Fibroblast of villous mesenchyme (primary cell): ENCODE data around the gene IFI16. TPM values are rescaled to one million over a fixed set of nuclear protein-coding genes. Genes with fewer than 3 reads are reported as not detected.
"Not testable (repeated sequence)": the region's sequence is repeated elsewhere in the genome, so short reads cannot be mapped to it uniquely, and the experiment has no call there.

Source experiments
- DNase-seq: peaks from one replicate; pipeline ENCODE4 v3.0.0-alpha.2; 2010; ENCODE audit warnings: low read depth
- H3K4me3 ChIP-seq: 2 replicates; pipeline ENCODE4 v1.5.1; 2011; ENCODE audit warnings: low read depth, mild to moderate bottlenecking, low read length
- total RNA-seq: library from RNA; depleted of rRNA; stranded (reverse); fragments of >200 nt; gene quantifications from 2 replicates; pipeline ENCODE4 v1.2.3, GENCODE V29; 2012
- TF ChIP-seq, protein P1 (sequence below): IDR thresholded peaks from 2 replicates; pipeline ENCODE4 v1.5.1; 2012; ENCODE audit warnings: low read depth, mild to moderate bottlenecking, low read length; ENCODE audit not compliant: insufficient read depth

Gene IFI16
- total RNA-seq, 1 donor = 60.5 TPM

DNA sequence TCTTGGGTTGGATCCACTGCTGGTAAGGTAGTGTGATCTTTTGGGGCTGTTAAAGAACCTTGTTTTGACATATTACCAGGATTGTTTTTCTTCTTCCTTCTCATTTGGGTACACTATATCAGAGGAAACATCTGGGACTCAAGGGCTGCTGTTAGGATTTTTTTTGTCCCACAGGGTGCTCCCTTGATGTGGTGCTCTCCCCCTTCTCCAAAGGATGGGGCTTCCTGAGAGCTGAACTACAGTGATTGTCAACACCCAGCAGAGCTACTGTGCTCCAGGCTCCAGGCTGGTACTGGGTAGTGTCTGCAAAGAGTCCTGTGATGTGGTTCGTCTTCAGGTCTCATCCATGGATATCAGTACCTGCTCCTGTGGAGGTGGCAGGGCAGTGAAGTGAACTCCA is 20.6 kb downstream of the IFI16 start:
- TF ChIP-seq, protein P1, sequence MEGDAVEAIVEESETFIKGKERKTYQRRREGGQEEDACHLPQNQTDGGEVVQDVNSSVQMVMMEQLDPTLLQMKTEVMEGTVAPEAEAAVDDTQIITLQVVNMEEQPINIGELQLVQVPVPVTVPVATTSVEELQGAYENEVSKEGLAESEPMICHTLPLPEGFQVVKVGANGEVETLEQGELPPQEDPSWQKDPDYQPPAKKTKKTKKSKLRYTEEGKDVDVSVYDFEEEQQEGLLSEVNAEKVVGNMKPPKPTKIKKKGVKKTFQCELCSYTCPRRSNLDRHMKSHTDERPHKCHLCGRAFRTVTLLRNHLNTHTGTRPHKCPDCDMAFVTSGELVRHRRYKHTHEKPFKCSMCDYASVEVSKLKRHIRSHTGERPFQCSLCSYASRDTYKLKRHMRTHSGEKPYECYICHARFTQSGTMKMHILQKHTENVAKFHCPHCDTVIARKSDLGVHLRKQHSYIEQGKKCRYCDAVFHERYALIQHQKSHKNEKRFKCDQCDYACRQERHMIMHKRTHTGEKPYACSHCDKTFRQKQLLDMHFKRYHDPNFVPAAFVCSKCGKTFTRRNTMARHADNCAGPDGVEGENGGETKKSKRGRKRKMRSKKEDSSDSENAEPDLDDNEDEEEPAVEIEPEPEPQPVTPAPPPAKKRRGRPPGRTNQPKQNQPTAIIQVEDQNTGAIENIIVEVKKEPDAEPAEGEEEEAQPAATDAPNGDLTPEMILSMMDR = no peak
- no peak for DNase-seq
- no peak overlapping the region for H3K4me3 ChIP-seq

DNA sequence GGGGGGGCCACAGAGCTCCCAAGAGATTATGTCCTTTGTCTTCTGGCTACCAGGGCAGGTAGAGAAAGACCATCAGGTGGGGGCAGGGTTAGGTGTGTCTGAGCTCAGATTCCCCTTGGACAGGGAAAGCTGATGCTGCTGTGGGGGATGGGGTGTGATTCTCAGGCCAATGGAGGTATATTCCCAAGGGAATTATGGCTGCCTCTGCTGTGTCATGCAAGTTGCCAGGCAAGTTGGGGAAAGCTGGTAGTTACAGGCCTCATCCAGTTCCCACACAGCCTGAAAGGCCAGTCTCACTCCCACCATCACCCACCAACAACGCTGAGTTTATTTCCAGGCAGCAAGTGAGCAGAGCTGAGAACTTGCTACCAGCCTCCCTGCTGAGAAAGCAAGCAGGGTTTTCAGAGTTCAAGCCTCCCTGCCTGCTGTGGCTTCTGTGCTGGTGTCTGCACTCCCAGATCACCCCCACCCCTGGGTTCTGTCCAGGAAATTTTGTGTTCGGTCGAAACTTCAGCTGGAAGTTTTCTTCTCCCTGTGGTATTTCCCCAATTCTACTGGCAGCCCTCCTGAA is 21.3 kb downstream of the IFI16 start:
- DNase-seq = no peak
- TF ChIP-seq, protein P1 = no peak
- no peak overlapping the region for H3K4me3 ChIP-seq

DNA sequence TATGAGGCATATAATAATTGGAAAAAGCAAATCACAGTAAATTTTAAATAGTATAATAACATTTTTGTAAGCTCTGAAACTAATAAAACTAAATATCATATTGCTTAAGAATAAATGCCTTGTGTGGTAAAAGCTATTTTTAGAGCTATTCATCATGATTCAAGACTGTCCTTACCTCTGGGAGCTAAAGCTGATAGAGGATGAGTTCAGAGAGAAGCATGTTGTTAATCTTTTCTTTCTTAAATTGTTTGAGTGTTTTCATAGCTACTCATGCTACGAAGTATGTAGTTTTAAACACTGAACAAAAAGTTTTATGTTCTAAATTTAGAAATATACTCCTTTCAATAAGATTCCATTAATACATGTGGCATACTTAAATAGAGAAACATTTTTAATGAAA is 30.5 kb downstream of the IFI16 start:
- peak; percentile 33 for DNase-seq
- TF ChIP-seq, protein P1 = no peak
- no peak overlapping the region for H3K4me3 ChIP-seq

DNA sequence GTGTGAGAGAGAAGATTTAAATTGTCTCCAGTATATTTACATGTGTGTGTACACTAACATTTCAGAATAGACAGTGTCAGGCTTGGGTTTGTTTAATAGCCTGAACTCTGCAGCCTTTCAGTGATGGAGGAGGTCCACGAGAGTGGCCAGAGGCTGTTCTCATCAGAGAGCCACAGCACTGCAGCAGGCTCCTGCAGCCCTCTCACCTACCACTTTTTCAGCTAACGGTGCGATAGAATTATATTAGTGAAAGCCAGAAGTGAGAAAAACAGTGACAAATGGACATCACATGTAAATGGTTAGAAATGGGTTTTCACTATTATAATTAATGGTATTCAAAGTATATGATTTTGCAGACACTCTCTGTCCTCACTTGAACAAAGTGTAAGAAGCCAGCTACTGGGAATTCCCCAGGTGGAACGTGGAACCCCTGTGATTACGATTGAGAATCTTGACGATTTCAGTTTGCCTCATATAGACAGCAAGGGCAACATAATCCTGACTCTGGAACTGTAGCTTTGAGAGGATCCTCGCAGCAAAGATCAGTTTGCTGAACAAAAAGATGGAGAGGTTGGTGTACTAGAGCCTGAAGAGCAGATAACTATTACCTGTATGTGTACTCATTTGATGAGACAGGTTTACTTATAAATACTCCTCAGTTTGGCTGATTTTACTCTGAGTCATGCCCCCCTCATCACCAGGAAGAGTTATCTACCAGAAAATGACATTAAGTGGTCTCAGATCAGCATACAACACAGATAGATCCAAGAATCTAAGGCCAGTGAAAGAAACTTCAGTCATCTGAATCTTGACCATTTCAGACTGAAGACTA is 31.4 kb downstream of the IFI16 start:
- H3K4me3 ChIP-seq = no peak overlapping the region
- TF ChIP-seq, protein P1 = no peak
- DNase-seq = no peak

DNA sequence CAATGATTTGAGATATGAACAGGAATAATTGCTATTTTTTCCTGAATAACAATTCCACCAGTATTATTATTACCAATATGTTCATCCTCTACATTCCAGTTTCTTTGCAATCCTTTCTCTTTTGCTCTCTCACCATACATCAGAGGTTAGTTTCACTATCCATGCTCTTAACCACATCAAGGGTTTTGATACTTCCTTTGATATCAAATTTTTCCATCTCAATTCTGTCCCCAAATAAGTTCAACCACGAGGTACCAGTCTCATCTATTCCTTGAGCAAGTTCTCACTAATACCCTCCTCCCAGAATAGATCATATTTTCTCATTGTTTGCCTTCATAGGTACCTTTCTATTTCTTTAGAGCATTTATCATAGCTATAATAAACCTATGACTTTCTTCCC is 36.8 kb downstream of the IFI16 start:
- DNase-seq, H3K4me3 ChIP-seq: not testable (repeated sequence)

DNA sequence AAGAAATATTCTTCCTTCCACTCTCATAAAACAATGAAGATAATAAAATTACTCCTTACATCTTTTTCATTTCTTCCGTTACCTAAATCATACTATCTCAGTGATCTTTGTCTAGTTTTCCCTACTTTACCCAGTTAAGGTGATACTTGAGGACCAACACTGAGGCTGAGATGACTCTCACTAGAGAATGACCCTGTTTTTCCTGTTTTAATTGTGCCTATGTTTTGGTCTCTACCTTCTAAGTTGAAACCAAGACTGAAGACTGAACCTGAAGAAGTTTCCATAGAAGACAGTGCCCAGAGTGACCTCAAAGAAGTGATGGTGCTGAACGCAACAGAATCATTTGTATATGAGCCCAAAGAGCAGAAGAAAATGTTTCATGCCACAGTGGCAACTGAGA is 41.7 kb downstream of the IFI16 start:
- DNase-seq = no peak
- TF ChIP-seq, protein P1 = no peak
- no peak overlapping the region for H3K4me3 ChIP-seq

DNA sequence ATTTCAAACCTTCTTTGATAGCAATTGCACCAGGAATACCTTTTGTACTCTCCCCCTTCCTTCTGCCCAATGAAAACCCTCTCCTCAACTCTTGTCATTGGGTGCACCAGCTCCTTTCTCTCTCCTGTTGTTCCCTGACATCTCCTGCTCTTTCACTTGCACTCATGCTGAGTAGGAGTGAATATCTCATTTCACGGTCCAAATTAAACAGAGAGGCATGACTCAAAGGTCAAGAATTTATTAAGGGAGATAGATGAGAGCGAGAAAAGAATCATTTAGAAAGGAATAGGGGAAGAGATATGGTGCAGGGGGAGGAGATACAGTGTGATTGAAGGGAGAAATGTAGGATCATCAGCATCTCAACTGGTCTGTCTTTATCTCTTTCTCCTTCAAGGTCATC is 44.7 kb downstream of the IFI16 start:
- no peak overlapping the region for H3K4me3 ChIP-seq
- TF ChIP-seq, protein P1 = no peak
- peak; percentile 25 for DNase-seq
